Measurements from ENCODE around the gene ETS1.

Gene ETS1

DNA sequence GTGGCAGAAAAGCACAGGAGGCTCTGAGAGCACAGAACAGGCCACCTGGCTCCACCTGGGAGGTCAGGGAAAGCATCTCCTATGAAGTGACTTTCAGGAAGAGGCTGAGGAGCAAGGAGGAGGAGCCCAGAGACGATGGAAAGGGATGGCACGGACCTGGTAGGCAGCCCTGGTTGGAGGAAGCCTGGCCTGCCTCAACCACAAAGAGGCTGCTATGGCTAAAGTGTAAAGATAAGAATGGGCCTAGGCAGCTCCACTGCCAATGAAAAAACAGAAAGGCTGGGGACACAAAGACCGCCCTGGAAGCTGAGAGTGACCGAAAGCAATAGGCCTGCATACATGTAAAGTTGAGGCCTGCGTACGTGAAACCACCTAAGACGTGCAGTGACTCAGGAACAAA is 31.2 kb upstream of the ETS1 start:
- DNase-seq = no peak

- DNase-seq = peak; percentile 11
Measured at GRCh38 chr11:128616161-128616560, 28.8 kb upstream of the ETS1 start.

DNA sequence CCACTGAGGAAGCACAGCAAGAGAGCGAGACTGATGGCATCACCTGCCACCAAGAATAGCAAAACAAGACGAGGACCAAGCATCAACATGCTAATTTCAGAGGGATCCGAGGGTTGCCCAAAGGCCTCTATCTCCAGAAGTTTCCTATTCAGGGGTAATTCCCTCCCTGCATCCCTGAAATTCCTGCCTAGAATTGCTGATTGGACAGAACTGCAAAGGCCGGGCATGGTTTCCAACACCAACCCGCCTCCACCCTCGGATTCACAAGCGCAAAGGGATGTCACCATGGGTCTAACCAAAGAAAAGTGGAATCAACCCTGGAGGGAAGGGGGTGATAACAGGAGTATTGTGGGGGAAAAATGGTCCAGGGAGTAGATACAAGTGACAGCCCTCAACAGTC is 28.3 kb upstream of the ETS1 start:
- DNase-seq = no peak

DNA sequence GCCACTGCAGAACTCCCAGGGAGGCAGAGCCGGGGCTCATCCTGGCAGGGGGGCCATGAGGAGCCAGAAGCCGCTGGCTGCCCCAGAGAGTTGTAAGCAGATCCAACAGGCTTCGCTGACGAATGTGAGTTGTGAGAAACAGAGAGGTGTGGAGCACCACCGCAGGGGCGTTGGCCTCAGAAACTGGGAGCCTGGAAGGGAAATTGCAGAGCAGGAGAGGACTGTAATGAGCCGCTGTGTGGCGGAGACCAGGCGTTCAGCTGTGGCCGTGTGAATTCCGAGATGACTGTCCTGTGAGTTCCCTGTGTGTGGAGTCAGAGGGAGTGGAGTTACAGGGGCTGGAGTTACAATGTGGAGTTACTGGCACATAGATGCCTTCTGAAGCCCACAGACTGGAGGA is 27.7 kb upstream of the ETS1 start:
- no peak for DNase-seq

GRCh38 chr11:128614026-128614425 is 26.7 kb upstream of the ETS1 start:
- DNase-seq = no peak

- DNase-seq = no peak
Measured at GRCh38 chr11:128613300-128613995, 26.1 kb upstream of the ETS1 start.

DNA sequence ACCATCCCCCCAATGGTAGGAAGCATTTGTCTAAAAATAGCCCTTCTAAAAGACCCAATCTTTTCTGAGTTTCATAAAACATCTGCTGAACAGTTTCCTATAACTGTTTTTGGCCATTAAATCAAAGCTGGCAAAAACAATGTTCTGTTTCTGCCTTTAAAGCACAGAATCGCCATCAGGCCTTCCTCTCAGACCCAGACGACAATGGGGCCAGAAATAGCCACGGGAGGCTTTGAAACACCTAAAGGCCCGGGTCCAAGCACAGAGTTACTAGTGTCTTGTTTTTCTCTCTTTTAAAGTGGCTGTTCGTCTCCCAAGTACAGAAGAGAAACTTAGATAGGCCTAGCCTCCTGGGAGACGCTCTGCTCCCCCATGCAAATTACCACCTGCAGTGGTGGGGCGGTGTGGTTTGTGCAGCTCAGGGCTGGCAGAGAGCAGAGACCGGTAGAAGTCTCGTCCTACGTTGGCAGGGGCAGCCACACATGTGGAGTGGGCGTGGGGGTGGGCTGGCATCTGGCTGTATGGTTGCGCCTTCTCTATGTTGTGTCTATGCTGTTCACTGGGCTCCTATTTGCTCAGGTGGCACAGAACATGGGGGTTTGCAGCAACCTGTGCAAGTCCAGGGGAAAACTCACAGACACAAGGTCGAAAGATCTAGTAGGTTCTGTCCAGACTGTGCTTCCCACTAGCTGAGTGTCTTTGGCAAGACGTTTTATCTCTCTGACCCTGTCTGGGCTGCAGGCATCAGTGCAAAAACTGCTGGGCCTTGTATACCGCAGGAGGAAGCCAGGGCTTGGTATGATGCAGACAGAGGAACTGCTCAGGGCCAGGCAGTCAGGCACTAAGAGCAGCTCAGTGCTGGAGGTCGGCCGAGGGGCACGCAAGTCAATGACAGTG is 23.6 kb upstream of the ETS1 start:
- DNase-seq = no peak

- DNase-seq = no peak
Measured at GRCh38 chr11:128609785-128610184, 22.4 kb upstream of the ETS1 start.

DNA sequence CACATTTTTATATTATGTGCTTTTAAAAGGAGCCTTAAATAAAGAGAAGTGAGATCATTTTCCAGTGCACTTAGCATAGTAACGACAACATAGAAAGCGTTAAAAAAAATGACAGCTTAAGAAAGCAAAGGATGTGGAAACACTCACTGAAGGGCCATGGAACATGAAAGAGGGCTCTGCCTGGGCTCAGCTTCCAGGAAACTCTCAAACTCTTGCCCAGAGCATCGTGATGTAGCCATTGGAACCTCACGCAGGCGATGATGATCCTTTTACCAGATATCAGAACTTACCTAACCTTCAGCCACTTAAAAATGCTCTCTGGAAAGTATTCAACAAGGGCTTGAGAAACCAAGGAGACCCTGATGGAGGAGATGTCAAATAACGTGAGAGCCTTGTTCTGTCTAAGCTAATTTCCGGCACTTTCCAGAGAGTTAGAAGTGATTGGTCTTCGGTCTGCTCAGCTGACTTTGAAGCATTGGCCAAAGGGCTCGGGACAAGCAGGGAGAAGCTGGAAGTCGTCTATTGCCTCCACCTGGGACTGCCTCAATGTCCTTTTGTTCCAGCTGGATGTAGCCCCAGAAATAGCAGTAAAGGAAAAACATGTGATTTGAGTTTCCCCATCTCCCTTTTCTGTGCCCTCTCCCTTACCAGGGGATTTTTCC is 21.5 kb upstream of the ETS1 start:
- DNase-seq = no peak

GRCh38 chr11:128607819-128608218 is 20.5 kb upstream of the ETS1 start:
- no peak for DNase-seq

DNA sequence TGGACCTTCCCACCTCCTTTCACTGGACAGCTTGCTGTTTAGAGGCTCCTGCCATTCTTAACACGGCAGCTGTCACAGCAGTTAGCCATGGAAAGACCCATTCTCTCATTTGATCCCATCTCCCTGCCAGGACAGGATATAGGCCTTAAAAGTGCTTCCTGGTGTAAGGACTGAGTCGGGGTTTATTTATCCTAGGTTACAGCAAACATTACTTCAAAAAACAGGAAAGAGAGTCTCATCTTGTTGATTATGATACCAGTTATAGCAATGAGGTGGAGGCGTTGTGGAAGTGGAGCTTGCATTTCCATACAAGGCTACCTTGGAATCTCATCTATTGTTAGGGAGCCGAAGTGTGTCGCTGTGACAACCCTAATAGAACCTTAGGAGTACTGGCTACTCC is 17.4 kb upstream of the ETS1 start:
- DNase-seq = no peak

DNA sequence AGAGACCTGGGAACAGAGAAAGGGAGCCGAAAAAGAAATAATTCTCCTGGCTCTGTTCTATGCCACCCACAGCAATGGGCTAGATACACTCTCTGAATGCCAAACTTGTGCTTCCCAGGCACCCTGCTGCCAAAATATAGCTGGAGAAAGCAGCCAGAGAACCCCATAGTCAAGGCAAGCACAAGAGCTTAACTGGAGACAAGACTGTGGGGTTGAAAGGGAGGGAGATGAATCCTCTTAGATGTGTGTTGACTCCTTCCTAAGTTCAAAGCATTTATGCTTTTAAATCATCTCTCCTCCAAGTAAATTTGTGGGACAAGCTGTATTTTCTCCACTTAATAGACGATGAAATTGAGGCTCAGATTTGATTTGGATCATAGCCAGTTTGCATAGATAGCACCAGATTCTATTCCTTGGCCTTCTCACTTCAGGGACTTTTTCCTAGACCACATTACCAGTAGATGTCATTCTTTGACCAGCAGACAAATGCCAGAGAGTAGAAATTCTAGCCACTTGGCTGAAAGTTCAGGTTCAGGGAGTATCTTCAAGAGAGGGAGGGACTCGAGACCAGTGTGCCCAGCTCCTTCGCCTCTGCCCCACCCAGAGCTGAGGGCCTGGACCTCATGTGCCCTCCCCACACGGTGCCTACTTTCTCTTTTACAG is 16.5 kb upstream of the ETS1 start:
- no peak for DNase-seq

- peak; percentile 13 for DNase-seq
Measured at GRCh38 chr11:128603003-128603696, 15.8 kb upstream of the ETS1 start.

GRCh38 chr11:128599729-128600128 is 12.4 kb upstream of the ETS1 start:
- DNase-seq = no peak

DNA sequence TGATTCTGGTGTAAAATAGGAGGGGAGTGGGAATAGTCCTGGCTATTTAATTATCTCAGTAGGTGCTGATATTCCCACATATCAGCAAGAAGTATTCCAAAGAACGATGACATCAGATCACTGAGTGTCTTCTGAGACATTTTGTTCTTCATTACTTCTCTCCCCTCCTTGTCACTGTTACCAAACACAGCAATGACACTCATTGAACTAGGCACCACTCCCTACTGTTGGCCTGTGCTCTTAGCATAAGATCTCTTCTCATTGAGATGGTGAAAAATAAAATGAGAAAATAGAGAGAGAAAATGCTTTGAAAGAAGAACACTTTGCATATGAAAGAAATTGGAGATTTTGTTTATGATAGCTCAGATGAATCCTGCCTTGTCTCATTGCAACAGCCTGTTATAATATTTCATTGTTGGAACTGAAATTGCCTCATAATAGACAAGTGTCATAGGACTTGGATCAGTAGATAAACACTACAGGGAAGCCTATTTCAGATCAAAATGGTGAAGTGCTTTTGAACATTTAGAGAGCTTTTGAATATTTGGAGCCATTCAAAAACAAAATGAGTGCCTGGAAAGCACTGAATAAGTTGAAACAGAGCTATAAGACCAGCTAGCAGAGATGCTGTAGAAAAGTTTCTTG is 11.3 kb upstream of the ETS1 start:
- DNase-seq = no peak

DNA sequence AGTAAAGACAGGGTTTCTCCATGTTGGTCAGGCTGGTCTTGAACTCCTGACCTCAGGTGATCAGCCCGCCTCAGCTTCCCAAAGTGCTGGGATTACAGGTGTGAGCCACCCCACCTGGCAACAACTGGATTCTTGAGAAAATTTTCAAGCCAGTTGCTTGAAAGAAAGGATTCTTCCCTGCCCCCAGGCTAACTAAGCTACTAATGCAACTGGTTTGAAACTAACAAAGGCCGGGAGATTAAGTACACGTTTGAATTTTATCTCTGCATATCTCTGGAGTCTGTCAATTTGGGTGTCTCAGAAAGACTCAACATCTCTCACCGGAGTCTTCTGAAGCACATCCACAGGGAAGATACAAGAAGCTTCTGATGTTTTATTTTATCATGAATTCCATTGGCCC is 10.7 kb upstream of the ETS1 start:
- DNase-seq = no peak

- no peak for DNase-seq
Measured at GRCh38 chr11:128597209-128597608, 9.9 kb upstream of the ETS1 start.

DNA sequence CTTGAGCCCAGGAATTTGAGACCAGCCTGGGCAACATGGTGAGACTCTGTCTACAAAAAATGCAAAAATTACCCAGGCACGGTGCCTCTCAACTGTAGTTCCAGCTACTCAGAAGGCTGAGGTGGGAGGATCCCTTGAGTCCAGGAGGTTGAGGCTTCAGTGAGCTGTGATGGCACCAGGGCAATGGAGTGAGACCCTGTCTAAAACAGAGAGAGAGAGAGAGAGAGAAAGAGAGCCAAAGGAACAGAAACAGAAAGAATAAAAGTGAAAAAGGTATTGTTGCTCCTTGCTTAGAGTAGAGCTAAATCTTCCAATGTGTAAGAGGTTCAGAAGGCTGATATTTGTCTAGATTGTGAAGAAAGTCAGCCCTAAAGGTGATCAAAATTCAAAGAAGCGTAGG is 8.9 kb upstream of the ETS1 start:
- DNase-seq = no peak

- no peak for DNase-seq
Measured at GRCh38 chr11:128595775-128596174, 8.4 kb upstream of the ETS1 start.

- no peak for DNase-seq
Measured at GRCh38 chr11:128595221-128595620, 7.9 kb upstream of the ETS1 start.

- no peak for DNase-seq
Measured at GRCh38 chr11:128594226-128594625, 6.9 kb upstream of the ETS1 start.

- no peak for DNase-seq
Measured at GRCh38 chr11:128593281-128593680, 5.9 kb upstream of the ETS1 start.
